CD14-positive monocyte (primary cell): ENCODE results near the gene KYAT1. TPM values are rescaled to one million over a fixed set of nuclear protein-coding genes. Genes with fewer than 3 reads are reported as not detected.

Experiments used
- DNase-seq, 3 donors: peaks; one replicate each; pipeline ENCODE4 v3.0.0-alpha.2; 2011 to 2022
- H2AFZ ChIP-seq: 2 replicates; pipeline ENCODE4 v1.6.0; 2012; ENCODE audit warnings: mild to moderate bottlenecking, low read depth, low read length, inconsistent platforms; ENCODE audit not compliant: insufficient read depth, poor library complexity, severe bottlenecking
- H3K27ac ChIP-seq, 2 donors: 1 replicate in 1 of 2; 2 replicates in 1 of 2; pipeline ENCODE4 v1.5.1; 2012 to 2013; ENCODE audit warnings: low read length in 2 of 2, control low read depth in 1 of 2, inconsistent platforms in 1 of 2, low read depth in 1 of 2, mild to moderate bottlenecking in 1 of 2
- H3K27me3 ChIP-seq, 2 donors: one replicate each; pipeline versions ENCODE4 v1.6.0 to v1.6.1; 2011 to 2013; ENCODE audit warnings: low read length in 2 of 2; ENCODE audit not compliant: control insufficient read depth in 2 of 2, insufficient read depth in 2 of 2
- H3K36me3 ChIP-seq, 2 donors: replicated peaks in 1 of 2; 1 replicate in 1 of 2; 2 replicates in 1 of 2; pipeline versions ENCODE4 v1.5.1 to v1.6.1; 2012 to 2013; ENCODE audit warnings: low read length in 2 of 2, control low read depth in 1 of 2, inconsistent platforms in 1 of 2, mild to moderate bottlenecking in 1 of 2; ENCODE audit not compliant: insufficient read depth in 2 of 2, control insufficient read depth in 1 of 2
- H3K4me1 ChIP-seq, 2 donors: 1 replicate in 1 of 2; 2 replicates in 1 of 2; pipeline versions ENCODE4 v1.5.1 to v1.6.1; 2012 to 2013; ENCODE audit warnings: low read length in 2 of 2, control low read depth in 1 of 2, inconsistent platforms in 1 of 2, mild to moderate bottlenecking in 1 of 2, moderate library complexity in 1 of 2; ENCODE audit not compliant: insufficient read depth in 2 of 2, control insufficient read depth in 1 of 2
- H3K4me2 ChIP-seq: replicated peaks from 2 replicates; pipeline ENCODE3; 2012; ENCODE audit warnings: low read length, moderate library complexity, mild to moderate bottlenecking; ENCODE audit not compliant: poor library complexity, severe bottlenecking; ENCODE audit errors: extremely low read depth
- H3K4me3 ChIP-seq, 3 experiments: fragments of 200-600 bp in 1 of 3; sonication (generic) in 1 of 3; replicated peaks in 1 of 3; 1 replicate in 2 of 3; 2 replicates in 1 of 3; pipeline ENCODE4 v1.5.1; 2011 to 2013; ENCODE audit warnings: low read length in 3 of 3, mild to moderate bottlenecking in 3 of 3, control low read depth in 2 of 3, low read depth in 2 of 3, inconsistent platforms in 1 of 3, moderate library complexity in 1 of 3
- H3K79me2 ChIP-seq: 2 replicates; pipeline ENCODE4 v1.6.0; 2012; ENCODE audit warnings: mild to moderate bottlenecking, control low read depth, inconsistent platforms, low read length, moderate library complexity; ENCODE audit not compliant: insufficient read depth
- H3K9ac ChIP-seq: 2 replicates; pipeline ENCODE4 v1.6.0; 2017; ENCODE audit warnings: low read length, mild to moderate bottlenecking; ENCODE audit not compliant: insufficient read depth, poor library complexity, severe bottlenecking
- H3K9me3 ChIP-seq, 2 donors: replicated peaks in 1 of 2; 1 replicate in 1 of 2; 2 replicates in 1 of 2; pipeline versions ENCODE4 v1.5.1 to v1.6.1; 2012 to 2013; ENCODE audit warnings: low read length in 2 of 2, control low read depth in 1 of 2; ENCODE audit not compliant: control insufficient read depth in 1 of 2, insufficient read depth in 1 of 2
- H4K20me1 ChIP-seq: 2 replicates; pipeline ENCODE4 v1.6.0; 2012; ENCODE audit warnings: mild to moderate bottlenecking, low read length, control low read depth, moderate library complexity; ENCODE audit not compliant: insufficient read depth
- H3K27ac Mint-ChIP-seq, 7 donors: one replicate each; pipeline ENCODE4 v1.8.0; 2020; ENCODE audit warnings: mild to moderate bottlenecking in 7 of 7, mixed read lengths in 7 of 7, moderate library complexity in 6 of 7, inconsistent platforms in 2 of 7
- H3K27me3 Mint-ChIP-seq, 3 donors: one replicate each; pipeline ENCODE4 v1.8.0; 2021 to 2022; ENCODE audit warnings: low read depth in 3 of 3, mild to moderate bottlenecking in 3 of 3, mixed read lengths in 3 of 3, moderate library complexity in 3 of 3, inconsistent platforms in 1 of 3
- H3K36me3 Mint-ChIP-seq, 2 donors: one replicate each; pipeline ENCODE4 v1.8.0; 2020; ENCODE audit warnings: mixed read lengths in 2 of 2, inconsistent platforms in 1 of 2, mild to moderate bottlenecking in 1 of 2
- H3K4me1 Mint-ChIP-seq: one replicate; pipeline ENCODE4 v1.8.0; 2020; ENCODE audit warnings: mild to moderate bottlenecking, mixed read lengths
- H3K4me3 Mint-ChIP-seq, 2 donors: one replicate each; pipeline ENCODE4 v1.8.0; 2020; ENCODE audit warnings: mild to moderate bottlenecking in 2 of 2, mixed read lengths in 2 of 2, moderate library complexity in 1 of 2
- H3K9me3 Mint-ChIP-seq, 7 donors: one replicate each; pipeline ENCODE4 v1.8.0; 2020 to 2022; ENCODE audit warnings: mixed read lengths in 7 of 7, mild to moderate bottlenecking in 6 of 7, moderate library complexity in 6 of 7, inconsistent platforms in 2 of 7
- CTCF ChIP-seq: fragments of 200-600 bp; IDR thresholded peaks from one replicate; pipeline ENCODE4 v1.8.0; 2022; ENCODE audit warnings: antibody characterized with exemption, mild to moderate bottlenecking
- whole genome bisulfite sequencing: methylation state at CpG from one replicate; pipeline ENCODE4 v1.1.5; 2013; ENCODE audit warnings: missing lambda C conversion rate; ENCODE audit not compliant: insufficient coverage; 5-methylcytosine and 5-hydroxymethylcytosine counted together
- intact Hi-C, 2 donors: fragments of 100-400 bp; cut with micrococcal nuclease; formaldehyde crosslinking; loops; one replicate each; pipeline versions ENCODE4 v1.15.0 to v1.15.1; 2023
- polyA plus RNA-seq, 3 donors: library from polyadenylated mRNA; depleted of rRNA in 1 of 3; unstranded in 2 of 3; stranded (reverse) in 1 of 3; fragments of 300-500 nt in 2 of 3; fragments of >200 nt in 1 of 3; fragmentation: Illumina TruSeq in 2 of 3; gene quantifications; 1 replicate in 2 of 3; 2 replicates in 1 of 3; pipeline ENCODE4 v1.2.3, GENCODE V29; 2012 to 2021

KYAT1 gene
- polyA plus RNA-seq, 3 donors: 2.4 to 4.5 (median 3.6) TPM

DNA sequence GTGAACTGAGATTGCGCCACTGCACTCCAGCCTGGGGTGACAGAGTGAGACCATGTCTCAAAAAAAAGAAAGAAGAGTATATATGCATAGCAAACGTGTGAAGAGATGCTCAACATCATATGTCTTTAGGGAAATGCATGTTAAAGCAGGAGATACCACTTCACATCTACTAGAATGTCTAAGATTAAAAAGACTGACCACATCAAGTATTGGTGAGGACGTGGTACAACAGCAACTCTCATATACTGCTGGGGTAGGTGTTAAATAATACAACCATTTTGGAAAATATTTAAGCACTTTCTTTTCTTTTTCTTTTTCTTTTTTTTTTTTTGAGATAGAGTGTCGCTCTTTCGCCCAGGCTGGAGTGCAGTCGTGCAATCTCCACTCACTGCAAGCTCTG is 96.3 kb downstream of the KYAT1 start:
- Histone ChIP-seq H3K9ac (no peak overlapping the region), H3K4me3 (no peak overlapping the region), H3K9me3 (peaks cover 0 to 9% of the 10 kb centered on the region in 2 donors), H2AFZ (no peak overlapping the region), H3K36me3 (peaks cover 0 to 10% of the 10 kb centered on the region in 2 donors), H3K4me2 (no peak overlapping the region), H3K27me3 (no peaks in the 10 kb centered on the region), H3K79me2 (peaks cover 24% of the 10 kb centered on the region), H3K27ac (no peak overlapping the region), H3K4me1 (peaks cover 37 to 43% of the 10 kb centered on the region in 2 donors), H4K20me1 (no peaks in the 10 kb centered on the region)
- no peak for DNase-seq
- Mint-ChIP-seq H3K27ac (peak overlapping the region in 1 of 7 donors; percentile 13), H3K27me3 (no peaks in the 10 kb centered on the region), H3K9me3 (peaks cover 0 to 9% (median 2%) of the 10 kb centered on the region in 7 donors), H3K36me3 (peaks cover 4 to 7% of the 10 kb centered on the region in 2 donors), H3K4me3 (no peak overlapping the region), H3K4me1 (peaks cover 38% of the 10 kb centered on the region)
- WGBS: no CpG with 5 or more reads among the region's 6 CpGs
- intact Hi-C loops: no loop called here
- TF ChIP-seq CTCF: no peak

Other genes starting within 250 kb of the KYAT1 start
- 1 to 10 TPM; 1.5 to 2.1 (median 1.9) TPM for gene DYNC2I2, start 225.1 kb downstream of the KYAT1 start, polyA plus RNA-seq
- 100 to 1,000 TPM in 2 of 3 donors, 10 to 100 TPM in 1; 56.2 to 124 (median 114) TPM for gene SET, start 192.7 kb downstream of the KYAT1 start, polyA plus RNA-seq
- under 1 TPM; 0.11 to 0.49 (median 0.27) TPM for gene PKN3, start 179.4 kb downstream of the KYAT1 start, polyA plus RNA-seq
- 10 to 100 TPM; 50.0 to 72.7 (median 68.4) TPM for gene ZDHHC12, start 157.8 kb downstream of the KYAT1 start, polyA plus RNA-seq
- gene ZER1, start 110.0 kb downstream of the KYAT1 start, polyA plus RNA-seq: 10 to 100 TPM; 16.1 to 25.6 (median 18.0) TPM
- gene TBC1D13, start 94.7 kb downstream of the KYAT1 start, polyA plus RNA-seq: 10 to 100 TPM in 2 of 3 donors, 1 to 10 TPM in 1; 9.9 to 16.8 (median 13.8) TPM
- 10 to 100 TPM in 2 of 3 donors, 1 to 10 TPM in 1; 7.2 to 24.6 (median 13.0) TPM for gene ENDOG, start 63.5 kb downstream of the KYAT1 start, polyA plus RNA-seq
- gene SPOUT1, start 52.2 kb downstream of the KYAT1 start, polyA plus RNA-seq: 10 to 100 TPM; 25.7 to 29.9 (median 29.3) TPM
- 10 to 100 TPM in 2 of 3 donors, 1 to 10 TPM in 1; 7.8 to 10.8 (median 10.3) TPM for gene LRRC8A, start 183 bp upstream of the KYAT1 start, polyA plus RNA-seq
- gene PHYHD1, start 39.0 kb upstream of the KYAT1 start, polyA plus RNA-seq: under 1 TPM in 1 of 3 donors, not detected in 2; 0.29 TPM
- gene DOLK, start 65.7 kb upstream of the KYAT1 start, polyA plus RNA-seq: 1 to 10 TPM in 2 of 3 donors, under 1 TPM in 1; 0.76 to 8.5 (median 7.0) TPM
- 10 to 100 TPM; 10.5 to 28.2 (median 17.2) TPM for gene NUP188, start 65.7 kb upstream of the KYAT1 start, polyA plus RNA-seq
- gene SH3GLB2, start 146.4 kb upstream of the KYAT1 start, polyA plus RNA-seq: 10 to 100 TPM in 2 of 3 donors, 1 to 10 TPM in 1; 8.0 to 77.0 (median 25.9) TPM
- gene MIGA2, start 154.7 kb upstream of the KYAT1 start, polyA plus RNA-seq: 10 to 100 TPM in 1 of 3 donors, 1 to 10 TPM in 2; 1.9 to 45.4 (median 5.9) TPM
- 1 to 10 TPM; 5.4 to 6.6 (median 5.9) TPM for gene DOLPP1, start 199.2 kb upstream of the KYAT1 start, polyA plus RNA-seq
- 10 to 100 TPM; 12.2 to 19.4 (median 15.0) TPM for gene CRAT, start 228.8 kb upstream of the KYAT1 start, polyA plus RNA-seq
- 10 to 100 TPM; 11.7 to 38.5 (median 12.4) TPM for gene PTPA, start 229.5 kb upstream of the KYAT1 start, polyA plus RNA-seq